IPS-15b (cell line): ENCODE data around the gene DCAF4.

ENCODE experiments used
- H3K27me3 ChIP-seq: one replicate; pipeline ENCODE4 v1.6.1; 2013; ENCODE audit warnings: low read length; ENCODE audit not compliant: control insufficient read depth, insufficient read depth
- H3K36me3 ChIP-seq: one replicate; pipeline ENCODE4 v1.6.1; 2013; ENCODE audit warnings: low read length; ENCODE audit not compliant: control insufficient read depth, insufficient read depth
- H3K4me1 ChIP-seq: one replicate; pipeline ENCODE4 v1.6.1; 2013; ENCODE audit warnings: mild to moderate bottlenecking, low read length; ENCODE audit not compliant: control insufficient read depth, insufficient read depth
- H3K4me3 ChIP-seq: one replicate; pipeline ENCODE4 v1.5.1; 2013; ENCODE audit warnings: low read depth, low read length
- H3K9ac ChIP-seq: one replicate; pipeline ENCODE4 v1.6.1; 2013; ENCODE audit warnings: low read depth, mild to moderate bottlenecking, low read length
- H3K9me3 ChIP-seq: one replicate; pipeline ENCODE4 v1.6.1; 2013; ENCODE audit warnings: mild to moderate bottlenecking, low read length; ENCODE audit not compliant: control insufficient read depth, insufficient read depth

Gene DCAF4

GRCh38 chr14:72917094-72917802 lies 9.0 kb upstream of the DCAF4 start:
- Histone ChIP-seq H3K27me3 (no peaks in the 10 kb centered on the region), H3K4me3 (no peak overlapping the region), H3K9me3 (no peaks in the 10 kb centered on the region), H3K36me3 (no peaks in the 10 kb centered on the region), H3K4me1 (no peaks in the 10 kb centered on the region), H3K9ac (no peak overlapping the region)

GRCh38 chr14:72920008-72920407 lies 6.3 kb upstream of the DCAF4 start:
- Histone ChIP-seq H3K36me3 (no peaks in the 10 kb centered on the region), H3K4me1 (no peaks in the 10 kb centered on the region), H3K9me3 (no peaks in the 10 kb centered on the region), H3K9ac (no peak overlapping the region), H3K4me3 (no peak overlapping the region), H3K27me3 (no peaks in the 10 kb centered on the region)

DNA sequence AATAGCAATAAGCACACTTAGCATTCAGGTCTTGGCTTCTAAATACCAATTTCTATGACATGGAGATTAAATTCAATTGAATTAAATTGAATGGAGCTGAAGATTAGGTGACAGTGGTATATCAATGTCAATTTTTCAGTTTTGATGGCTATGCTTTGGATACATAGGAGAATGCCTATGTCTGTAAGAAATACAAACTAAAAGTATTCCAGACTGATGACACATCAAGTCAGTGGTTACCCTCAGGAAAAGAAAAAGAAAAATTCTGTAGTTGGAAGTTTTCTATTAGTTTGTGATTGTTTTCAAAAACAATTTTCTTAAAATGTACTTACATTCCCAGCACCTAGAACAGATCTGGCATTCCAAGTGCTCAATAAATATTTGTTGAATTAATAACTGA lies 4.9 kb upstream of the DCAF4 start:
- Histone ChIP-seq H3K36me3 (no peaks in the 10 kb centered on the region), H3K9me3 (no peaks in the 10 kb centered on the region), H3K4me3 (no peak overlapping the region), H3K27me3 (peaks cover 8% of the 10 kb centered on the region), H3K9ac (no peak overlapping the region), H3K4me1 (peaks cover 6% of the 10 kb centered on the region)

DNA sequence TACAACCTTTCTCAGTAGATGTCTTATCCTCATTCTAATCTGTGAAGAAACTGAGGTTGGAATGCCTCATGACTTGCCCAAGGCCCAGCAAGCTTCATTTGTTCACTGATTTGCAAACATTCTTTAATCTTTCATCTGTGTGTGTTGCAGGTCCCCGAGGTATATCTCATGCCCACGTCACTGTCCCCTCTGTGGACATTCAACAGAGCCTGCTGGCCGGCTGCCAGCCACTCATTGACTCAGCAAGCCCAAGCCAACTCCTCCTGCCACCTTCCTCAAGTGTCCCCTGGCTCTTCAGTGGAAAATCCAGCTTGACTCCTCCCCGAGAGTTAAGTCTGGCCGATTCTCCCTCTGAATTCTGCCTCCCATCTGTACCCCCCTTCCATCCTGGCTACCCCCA lies 1.9 kb upstream of the DCAF4 start:
- Histone ChIP-seq H3K4me3 (no peak overlapping the region), H3K4me1 (peaks cover 6% of the 10 kb centered on the region), H3K9ac (no peak overlapping the region), H3K27me3 (peaks cover 8% of the 10 kb centered on the region), H3K9me3 (no peaks in the 10 kb centered on the region), H3K36me3 (no peaks in the 10 kb centered on the region)

- Histone ChIP-seq H3K4me1 (peaks cover 6% of the 10 kb centered on the region), H3K9ac (peak overlapping the region; percentile 47), H3K9me3 (no peaks in the 10 kb centered on the region), H3K4me3 (peak overlapping the region; percentile 79), H3K27me3 (peaks cover 8% of the 10 kb centered on the region), H3K36me3 (no peaks in the 10 kb centered on the region)
Measured at GRCh38 chr14:72925171-72925759, 999 bp upstream of the DCAF4 start.

- Histone ChIP-seq H3K4me3 (peak overlapping the region; percentile 79), H3K36me3 (no peaks in the 10 kb centered on the region), H3K4me1 (peaks cover 11% of the 10 kb centered on the region), H3K9me3 (no peaks in the 10 kb centered on the region), H3K27me3 (peaks cover 8% of the 10 kb centered on the region), H3K9ac (peak overlapping the region; percentile 47)
Measured at GRCh38 chr14:72925815-72926291, 411 bp upstream of the DCAF4 start.

- Histone ChIP-seq H3K36me3 (no peaks in the 10 kb centered on the region), H3K27me3 (peaks cover 8% of the 10 kb centered on the region), H3K9ac (no peak overlapping the region), H3K4me1 (peaks cover 19% of the 10 kb centered on the region), H3K4me3 (no peak overlapping the region), H3K9me3 (no peaks in the 10 kb centered on the region)
Measured at GRCh38 chr14:72928872-72929271, 2.6 kb downstream of the DCAF4 start.

- no peak overlapping the region for H3K4me3 ChIP-seq
- H3K36me3 ChIP-seq: no peaks in the 10 kb centered on the region
- H3K9me3 ChIP-seq: no peaks in the 10 kb centered on the region
- peaks cover 8% of the 10 kb centered on the region for H3K27me3 ChIP-seq
- H3K4me1 ChIP-seq: peaks cover 20% of the 10 kb centered on the region
- no peak overlapping the region for H3K9ac ChIP-seq
Measured at GRCh38 chr14:72929316-72930080, 3.2 kb downstream of the DCAF4 start.

DNA sequence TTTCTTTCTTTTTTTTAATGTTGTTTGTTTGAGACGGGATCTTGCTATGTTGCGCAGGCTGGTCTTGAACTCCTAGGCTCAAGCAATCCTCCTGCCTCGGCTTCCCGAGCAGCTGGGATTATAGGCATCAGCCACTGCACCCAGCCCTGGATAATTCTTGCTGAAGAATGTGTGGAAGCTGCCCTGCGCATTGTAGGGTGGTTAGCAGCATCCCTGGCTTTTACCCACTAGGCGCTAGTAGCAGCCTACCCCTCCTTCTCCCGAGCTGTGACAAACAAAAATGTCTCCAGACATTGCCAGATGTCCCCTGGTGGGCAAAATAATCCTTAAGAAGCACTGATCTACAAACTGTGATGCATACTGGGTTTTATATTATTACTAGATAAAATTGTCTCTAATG lies 6.6 kb downstream of the DCAF4 start:
- peaks cover 1% of the 10 kb centered on the region for H3K36me3 ChIP-seq
- no peaks in the 10 kb centered on the region for H3K9me3 ChIP-seq
- no peak overlapping the region for H3K4me3 ChIP-seq
- H3K4me1 ChIP-seq: peaks cover 16% of the 10 kb centered on the region
- H3K27me3 ChIP-seq: no peaks in the 10 kb centered on the region
- H3K9ac ChIP-seq: no peak overlapping the region

- Histone ChIP-seq H3K9ac (no peak overlapping the region), H3K36me3 (peaks cover 48% of the 10 kb centered on the region), H3K4me1 (peaks cover under 1% of the 10 kb centered on the region), H3K27me3 (no peaks in the 10 kb centered on the region), H3K9me3 (no peaks in the 10 kb centered on the region), H3K4me3 (no peak overlapping the region)
Measured at GRCh38 chr14:72939630-72940029, 13.4 kb downstream of the DCAF4 start.

DNA sequence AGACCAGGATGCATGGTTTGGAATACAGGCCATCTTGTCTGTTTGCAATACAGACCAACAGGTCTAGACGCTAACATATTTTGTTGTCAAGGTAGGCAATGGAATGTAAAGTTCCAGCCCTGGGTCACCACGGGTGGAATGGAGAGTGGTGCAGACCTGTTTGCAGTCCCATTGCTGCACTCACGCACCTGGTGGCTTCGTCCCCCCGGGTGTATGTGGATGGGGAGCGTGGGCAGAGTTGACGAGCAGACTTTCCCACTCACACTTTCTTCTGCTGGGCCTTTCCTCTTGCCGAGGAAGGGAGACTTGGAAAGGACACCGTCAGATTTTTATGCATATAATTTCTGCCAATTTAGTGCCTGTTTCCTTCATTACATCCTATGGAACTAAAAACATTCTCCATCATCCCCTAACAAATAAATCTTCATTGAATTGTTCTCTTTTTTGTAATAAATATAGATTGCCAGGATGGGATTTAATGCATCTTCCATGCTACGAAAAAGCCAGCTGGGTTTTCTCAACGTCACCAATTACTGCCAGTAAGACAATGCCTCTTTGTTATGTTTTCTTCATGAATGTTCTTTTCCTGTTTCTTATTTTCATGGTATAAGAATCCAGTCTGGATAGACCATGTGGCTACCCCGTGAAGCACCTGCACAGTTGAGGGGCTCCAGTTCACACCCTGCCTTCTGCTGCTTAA lies 15.2 kb downstream of the DCAF4 start:
- H3K9ac ChIP-seq: no peak overlapping the region
- H3K9me3 ChIP-seq: no peaks in the 10 kb centered on the region
- no peaks in the 10 kb centered on the region for H3K27me3 ChIP-seq
- peaks cover 48% of the 10 kb centered on the region for H3K36me3 ChIP-seq
- H3K4me3 ChIP-seq: no peak overlapping the region
- no peaks in the 10 kb centered on the region for H3K4me1 ChIP-seq
